Measurements from ENCODE around the gene SLC37A3. TPM values are rescaled to one million over a fixed set of nuclear protein-coding genes. Genes with fewer than 3 reads are reported as not detected.

Gene SLC37A3
- polyA plus RNA-seq, 2 of the 4 experiments (the other 2 are of a cell fraction) = 26.9 to 53.2 TPM

DNA sequence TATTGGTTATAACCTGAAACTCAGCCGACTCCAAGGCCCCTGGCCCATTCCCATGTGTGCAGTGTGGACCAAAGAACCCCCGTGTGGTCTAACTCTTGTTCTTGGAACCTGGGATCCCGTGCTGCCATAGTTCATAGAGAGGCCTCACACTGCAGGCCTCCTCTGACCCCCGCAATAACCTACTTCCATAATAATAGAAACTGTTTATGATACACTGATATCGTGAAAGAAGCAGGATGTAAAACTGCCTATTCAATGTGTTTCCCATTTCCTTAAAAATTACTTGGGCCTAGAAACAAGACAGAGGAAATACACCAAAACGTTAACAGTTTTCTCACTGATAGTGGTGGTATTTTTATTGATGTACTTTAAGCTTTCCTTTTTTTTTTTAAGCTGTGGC, 112.4 kb downstream of the SLC37A3 start (continued):
- no peak for TF ChIP-seq TFCP2L1 (CRISPR knock-in tag; IDR thresholded peaks at IDR 0.05)

DNA sequence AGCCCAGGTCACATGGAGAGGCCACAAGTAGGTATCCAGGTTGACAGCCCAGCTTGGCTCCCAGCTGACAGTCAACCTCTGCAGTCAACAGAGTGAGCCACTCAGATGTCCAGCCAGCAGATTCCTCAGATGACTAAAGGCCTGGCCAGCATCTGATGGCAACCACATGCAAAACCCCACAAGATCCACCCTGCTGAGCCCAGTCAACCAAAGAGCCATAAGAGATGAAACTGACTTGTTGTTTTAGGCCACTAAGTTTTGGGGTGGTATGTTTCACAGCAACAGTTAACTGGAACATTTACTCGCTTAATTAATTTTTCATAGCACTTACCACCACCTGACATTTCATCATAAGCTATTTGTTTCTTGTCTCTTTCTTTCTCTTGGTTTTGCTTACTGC, 114.3 kb downstream of the SLC37A3 start:
- no peak for FAIRE-seq
- 93% methylated on average over 1 of the region's 1 CpG for WGBS (ENCODE audit: missing lambda C conversion rate)
- Histone ChIP-seq H3K4me3 (no peak overlapping the region), H3K9me3 (no peaks in the 10 kb centered on the region), H3K4me2 (no peak overlapping the region), H3K4me1 (no peaks in the 10 kb centered on the region), H3K27ac (no peak overlapping the region)
- no peak for DNase-seq (ENCODE audit: low read depth in 1 of 2, low spot score in 1 of 2)
- ATAC-seq = no peak
- CTCF ChIA-PET = no interaction called here
- POLR2A ChIA-PET = no interaction called here
- TF ChIP-seq ZSCAN20 (CRISPR knock-in tag; IDR thresholded peaks at IDR 0.05) (no peak), RARB (CRISPR knock-in tag; IDR thresholded peaks at IDR 0.05) (no peak)

Small RNAs within 50 kb of the gene (small RNA-seq; reads per million reads assigned to genes)
- gene RNA5SP247 (0 reads per million in 6 experiments), gene RNA5SP248 (8.2 to 231 (median 66.7) reads per million in 6 experiments)

Other genes with a start within 250 kb of the SLC37A3 start
- 4.1 and 6.1 TPM in 2 replicates for gene KDM7A, start 221.5 kb downstream of the SLC37A3 start, polyA plus RNA-seq (2011; rRNA removed)
- 1.1 to 1.4 TPM (median 1.3 TPM) in 3 replicates for gene KDM7A, start 221.5 kb downstream of the SLC37A3 start, polyA plus RNA-seq (2017; fragmentation: RNase III; extraction: RNeasy Plus Mini Kit Qiagen cat#74134 plus additional on column Dnase treatment)
- not detected in 2 replicates for gene RAB19, start 5.5 kb upstream of the SLC37A3 start, polyA plus RNA-seq (2011; rRNA removed)
- not detected in 3 replicates for gene RAB19, start 5.5 kb upstream of the SLC37A3 start, polyA plus RNA-seq (2017; fragmentation: RNase III; extraction: RNeasy Plus Mini Kit Qiagen cat#74134 plus additional on column Dnase treatment)
- 65.1 and 68.8 TPM in 2 replicates for gene MKRN1, start 81.0 kb upstream of the SLC37A3 start, polyA plus RNA-seq (2011; rRNA removed)
- 52.2 to 55.1 TPM (median 53.2 TPM) in 3 replicates for gene MKRN1, start 81.0 kb upstream of the SLC37A3 start, polyA plus RNA-seq (2017; fragmentation: RNase III; extraction: RNeasy Plus Mini Kit Qiagen cat#74134 plus additional on column Dnase treatment)
- 0.61 and 0.63 TPM in 2 replicates for gene DENND2A, start 242.3 kb upstream of the SLC37A3 start, polyA plus RNA-seq (2011; rRNA removed)
- gene DENND2A, start 242.3 kb upstream of the SLC37A3 start, polyA plus RNA-seq (2017; fragmentation: RNase III; extraction: RNeasy Plus Mini Kit Qiagen cat#74134 plus additional on column Dnase treatment) = 0.37 to 0.54 TPM (median 0.38 TPM) in 3 replicates